H1 (cell line): ENCODE measurements around the gene KCTD2. TPM values are rescaled to one million over a fixed set of nuclear protein-coding genes. Genes with fewer than 3 reads are reported as not detected.

ENCODE experiments used
- BRCA1 ChIP-seq: IDR thresholded peaks from 2 replicates; pipeline ENCODE4 v1.6.1; 2012; ENCODE audit warnings: low read depth, low read length, improper control_type of control experiment
- CHD2 ChIP-seq: IDR thresholded peaks from 2 replicates; pipeline ENCODE4 v1.6.1; 2012; ENCODE audit warnings: low read length, improper control_type of control experiment
- KDM1A ChIP-seq: fragments of 200-600, 300-600 bp; sonication (generic); IDR thresholded peaks from 2 replicates; pipeline ENCODE4 v1.7.1; 2016; ENCODE audit warnings: mild to moderate bottlenecking, low read length, borderline replicate concordance
- KDM4A ChIP-seq: IDR thresholded peaks from one replicate; pipeline ENCODE4 v1.7.1; 2012; ENCODE audit warnings: low read depth, mild to moderate bottlenecking, moderate library complexity, low read length, inconsistent platforms; ENCODE audit not compliant: severe bottlenecking
- KDM5A ChIP-seq: fragments of 200-600 bp; IDR thresholded peaks from 2 replicates; pipeline ENCODE4 v1.7.1; 2012; ENCODE audit warnings: mild to moderate bottlenecking, low read length, inconsistent platforms, mixed read lengths
- POLR2AphosphoS5 ChIP-seq: IDR thresholded peaks from 2 replicates; pipeline ENCODE4 v1.6.1; 2011; ENCODE audit warnings: low read depth, low read length
- POU5F1 ChIP-seq: IDR thresholded peaks from 2 replicates; pipeline ENCODE4 v1.6.1; 2011; ENCODE audit warnings: low read depth, mild to moderate bottlenecking, low read length, moderate library complexity
- RNF2 ChIP-seq: fragments of 200-900, 300-1000 bp; sonication (generic); IDR thresholded peaks from 2 replicates; pipeline ENCODE4 v1.7.1; 2016; ENCODE audit warnings: borderline replicate concordance, low read depth, mild to moderate bottlenecking, antibody characterized with exemption, low read length; ENCODE audit not compliant: poor library complexity, severe bottlenecking; ENCODE audit errors: missing control alignments
- SP1 ChIP-seq: IDR thresholded peaks from 2 replicates; pipeline ENCODE4 v1.6.1; 2011; ENCODE audit warnings: low read depth, low read length
- SP2 ChIP-seq: IDR thresholded peaks from 2 replicates; pipeline ENCODE4 v1.6.1; 2012; ENCODE audit warnings: mild to moderate bottlenecking, low read length, inconsistent platforms
- polyA plus RNA-seq, 7 experiments: library from polyadenylated mRNA; depleted of rRNA in 3 of 7; stranded (reverse) in 5 of 7; unstranded in 2 of 7; fragments of >200 nt in 5 of 7; fragments of 200-250 nt in 2 of 7; gene quantifications; 1 replicate in 5 of 7; 2 replicates in 1 of 7; 4 replicates in 1 of 7; pipeline versions ENCODE4 v1.2.1 to v1.2.3, GENCODE V29; 2011 to 2013; ENCODE audit warnings: missing spikeins in 2 of 7, mixed read lengths in 2 of 7
- total RNA-seq: library from RNA; stranded (reverse); fragmentation: NEBNext Ultra II Directional; extraction: Animal tissue kit (Norgen Biotek cat#: 25700); gene quantifications from 2 replicates; pipeline ENCODE4 v1.2.1, GENCODE V29; 2021
- TF ChIP-seq, protein P1 (sequence below): fragments of 300-600 bp; sonication (generic); IDR thresholded peaks from 2 replicates; pipeline ENCODE4 v1.7.1; 2012; ENCODE audit warnings: low read length, moderate library complexity, mild to moderate bottlenecking, inconsistent platforms; ENCODE audit not compliant: insufficient replicate concordance

KCTD2 gene
- total and polyA plus RNA-seq, 2 of the 8 experiments (the other 6 are each of a cell fraction or from before 2014, with no cell fraction given) = 33.7 to 36.8 TPM

DNA sequence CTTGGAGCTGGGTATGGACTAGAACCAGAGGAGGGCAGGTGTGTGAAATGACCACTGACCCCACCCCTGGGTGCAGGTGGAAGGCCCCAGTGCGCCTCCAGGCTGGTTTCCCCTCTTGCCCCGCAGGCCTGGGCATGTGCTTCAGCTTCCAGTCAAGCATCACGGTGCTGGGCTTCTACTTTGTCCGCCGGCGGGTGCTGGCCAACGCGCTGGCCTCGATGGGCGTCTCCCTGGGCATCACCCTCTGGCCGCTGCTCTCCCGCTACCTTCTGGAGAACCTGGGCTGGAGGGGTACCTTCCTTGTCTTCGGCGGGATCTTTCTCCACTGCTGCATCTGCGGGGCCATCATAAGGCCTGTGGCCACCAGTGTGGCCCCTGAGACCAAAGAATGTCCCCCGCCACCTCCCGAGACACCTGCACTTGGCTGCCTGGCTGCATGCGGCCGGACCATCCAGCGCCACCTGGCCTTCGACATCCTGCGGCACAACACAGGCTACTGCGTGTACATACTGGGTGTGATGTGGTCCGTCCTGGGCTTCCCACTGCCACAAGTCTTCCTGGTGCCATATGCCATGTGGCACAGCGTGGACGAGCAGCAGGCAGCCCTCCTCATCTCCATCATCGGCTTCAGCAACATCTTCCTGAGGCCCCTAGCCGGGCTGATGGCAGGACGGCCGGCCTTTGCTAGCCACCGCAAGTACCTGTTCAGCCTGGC lies 53.0 kb downstream of the KCTD2 start (continued):
- TF ChIP-seq, protein P1, sequence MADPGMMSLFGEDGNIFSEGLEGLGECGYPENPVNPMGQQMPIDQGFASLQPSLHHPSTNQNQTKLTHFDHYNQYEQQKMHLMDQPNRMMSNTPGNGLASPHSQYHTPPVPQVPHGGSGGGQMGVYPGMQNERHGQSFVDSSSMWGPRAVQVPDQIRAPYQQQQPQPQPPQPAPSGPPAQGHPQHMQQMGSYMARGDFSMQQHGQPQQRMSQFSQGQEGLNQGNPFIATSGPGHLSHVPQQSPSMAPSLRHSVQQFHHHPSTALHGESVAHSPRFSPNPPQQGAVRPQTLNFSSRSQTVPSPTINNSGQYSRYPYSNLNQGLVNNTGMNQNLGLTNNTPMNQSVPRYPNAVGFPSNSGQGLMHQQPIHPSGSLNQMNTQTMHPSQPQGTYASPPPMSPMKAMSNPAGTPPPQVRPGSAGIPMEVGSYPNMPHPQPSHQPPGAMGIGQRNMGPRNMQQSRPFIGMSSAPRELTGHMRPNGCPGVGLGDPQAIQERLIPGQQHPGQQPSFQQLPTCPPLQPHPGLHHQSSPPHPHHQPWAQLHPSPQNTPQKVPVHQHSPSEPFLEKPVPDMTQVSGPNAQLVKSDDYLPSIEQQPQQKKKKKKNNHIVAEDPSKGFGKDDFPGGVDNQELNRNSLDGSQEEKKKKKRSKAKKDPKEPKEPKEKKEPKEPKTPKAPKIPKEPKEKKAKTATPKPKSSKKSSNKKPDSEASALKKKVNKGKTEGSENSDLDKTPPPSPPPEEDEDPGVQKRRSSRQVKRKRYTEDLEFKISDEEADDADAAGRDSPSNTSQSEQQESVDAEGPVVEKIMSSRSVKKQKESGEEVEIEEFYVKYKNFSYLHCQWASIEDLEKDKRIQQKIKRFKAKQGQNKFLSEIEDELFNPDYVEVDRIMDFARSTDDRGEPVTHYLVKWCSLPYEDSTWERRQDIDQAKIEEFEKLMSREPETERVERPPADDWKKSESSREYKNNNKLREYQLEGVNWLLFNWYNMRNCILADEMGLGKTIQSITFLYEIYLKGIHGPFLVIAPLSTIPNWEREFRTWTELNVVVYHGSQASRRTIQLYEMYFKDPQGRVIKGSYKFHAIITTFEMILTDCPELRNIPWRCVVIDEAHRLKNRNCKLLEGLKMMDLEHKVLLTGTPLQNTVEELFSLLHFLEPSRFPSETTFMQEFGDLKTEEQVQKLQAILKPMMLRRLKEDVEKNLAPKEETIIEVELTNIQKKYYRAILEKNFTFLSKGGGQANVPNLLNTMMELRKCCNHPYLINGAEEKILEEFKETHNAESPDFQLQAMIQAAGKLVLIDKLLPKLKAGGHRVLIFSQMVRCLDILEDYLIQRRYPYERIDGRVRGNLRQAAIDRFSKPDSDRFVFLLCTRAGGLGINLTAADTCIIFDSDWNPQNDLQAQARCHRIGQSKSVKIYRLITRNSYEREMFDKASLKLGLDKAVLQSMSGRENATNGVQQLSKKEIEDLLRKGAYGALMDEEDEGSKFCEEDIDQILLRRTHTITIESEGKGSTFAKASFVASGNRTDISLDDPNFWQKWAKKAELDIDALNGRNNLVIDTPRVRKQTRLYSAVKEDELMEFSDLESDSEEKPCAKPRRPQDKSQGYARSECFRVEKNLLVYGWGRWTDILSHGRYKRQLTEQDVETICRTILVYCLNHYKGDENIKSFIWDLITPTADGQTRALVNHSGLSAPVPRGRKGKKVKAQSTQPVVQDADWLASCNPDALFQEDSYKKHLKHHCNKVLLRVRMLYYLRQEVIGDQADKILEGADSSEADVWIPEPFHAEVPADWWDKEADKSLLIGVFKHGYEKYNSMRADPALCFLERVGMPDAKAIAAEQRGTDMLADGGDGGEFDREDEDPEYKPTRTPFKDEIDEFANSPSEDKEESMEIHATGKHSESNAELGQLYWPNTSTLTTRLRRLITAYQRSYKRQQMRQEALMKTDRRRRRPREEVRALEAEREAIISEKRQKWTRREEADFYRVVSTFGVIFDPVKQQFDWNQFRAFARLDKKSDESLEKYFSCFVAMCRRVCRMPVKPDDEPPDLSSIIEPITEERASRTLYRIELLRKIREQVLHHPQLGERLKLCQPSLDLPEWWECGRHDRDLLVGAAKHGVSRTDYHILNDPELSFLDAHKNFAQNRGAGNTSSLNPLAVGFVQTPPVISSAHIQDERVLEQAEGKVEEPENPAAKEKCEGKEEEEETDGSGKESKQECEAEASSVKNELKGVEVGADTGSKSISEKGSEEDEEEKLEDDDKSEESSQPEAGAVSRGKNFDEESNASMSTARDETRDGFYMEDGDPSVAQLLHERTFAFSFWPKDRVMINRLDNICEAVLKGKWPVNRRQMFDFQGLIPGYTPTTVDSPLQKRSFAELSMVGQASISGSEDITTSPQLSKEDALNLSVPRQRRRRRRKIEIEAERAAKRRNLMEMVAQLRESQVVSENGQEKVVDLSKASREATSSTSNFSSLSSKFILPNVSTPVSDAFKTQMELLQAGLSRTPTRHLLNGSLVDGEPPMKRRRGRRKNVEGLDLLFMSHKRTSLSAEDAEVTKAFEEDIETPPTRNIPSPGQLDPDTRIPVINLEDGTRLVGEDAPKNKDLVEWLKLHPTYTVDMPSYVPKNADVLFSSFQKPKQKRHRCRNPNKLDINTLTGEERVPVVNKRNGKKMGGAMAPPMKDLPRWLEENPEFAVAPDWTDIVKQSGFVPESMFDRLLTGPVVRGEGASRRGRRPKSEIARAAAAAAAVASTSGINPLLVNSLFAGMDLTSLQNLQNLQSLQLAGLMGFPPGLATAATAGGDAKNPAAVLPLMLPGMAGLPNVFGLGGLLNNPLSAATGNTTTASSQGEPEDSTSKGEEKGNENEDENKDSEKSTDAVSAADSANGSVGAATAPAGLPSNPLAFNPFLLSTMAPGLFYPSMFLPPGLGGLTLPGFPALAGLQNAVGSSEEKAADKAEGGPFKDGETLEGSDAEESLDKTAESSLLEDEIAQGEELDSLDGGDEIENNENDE = no peak
- TF ChIP-seq RNF2 (no peak), KDM5A (no peak), SP1 (no peak), BRCA1 (no peak), POLR2AphosphoS5 (no peak), SP2 (no peak), KDM4A (no peak), CHD2 (no peak), POU5F1 (no peak), KDM1A (no peak)
